ENCODE data around the gene COL9A3. TPM values are rescaled to one million over a fixed set of nuclear protein-coding genes. Genes with fewer than 3 reads are reported as not detected.
A peak's percentile ranks its signal among the peaks of the same experiment; 100 is the strongest.

COL9A3 gene
- total and polyA plus RNA-seq, 2 of the 8 experiments (the other 6 are each of a cell fraction or from before 2014, with no cell fraction given) = 21.7 to 80.1 TPM

GRCh38 chr20:62878244-62879038 is 61.6 kb downstream of the COL9A3 start:
- FAIRE-seq (no peak), DNase-seq (ENCODE audit: low read depth in 1 of 2, low spot score in 2 of 2) (no peak)
- ChIA-PET POLR2A (ENCODE audit: partially characterized antibody) (interaction anchor here (0.9 to 4.1 kb wide), 7 partner anchors 8 to 78 kb away, joined by 4 to 35 read pairs (median 5); partner anchors contain the start of gene DIDO1), CTCF (ENCODE audit: partially characterized antibody) (interaction anchor here (1.0 to 3.2 kb wide), 2 partner anchors 12 to 21 kb away, joined by 3 to 25 read pairs; no protein-coding TSS in a partner anchor)
- H3K27ac ChIP-seq (ENCODE audit: low read depth, low read length) = no peak overlapping the region
- no peak overlapping the region for H2BK12ac ChIP-seq (ENCODE audit: low read depth, low read length)
- no peak overlapping the region for H3K18ac ChIP-seq (ENCODE audit: extremely low read depth, low read length)
- no peak overlapping the region for H4K5ac ChIP-seq (ENCODE audit: insufficient read length, low read depth, low read length)
- H3K4me1 ChIP-seq (replicated peaks in 1 of 4; ENCODE audit: control insufficient read depth in 3 of 4, insufficient read depth in 4 of 4, low read length in 3 of 4) = peaks cover 0 to 3% (median 0%) of the 10 kb centered on the region in 4 experiments; a peak in 3 of 7 replicates
- no peaks in the 10 kb centered on the region for H3K79me2 ChIP-seq (ENCODE audit: control insufficient read depth in 1 of 2, insufficient read depth in 2 of 2, low read length in 2 of 2)
- H3K14ac ChIP-seq (ENCODE audit: insufficient read length) = no peak overlapping the region
- no peak overlapping the region for H4K8ac ChIP-seq (ENCODE audit: extremely low read depth, insufficient read depth, low read length)
- no peak overlapping the region for H4K91ac ChIP-seq (replicated peaks; ENCODE audit: insufficient read length, low read length)
- H3K4me3 ChIP-seq (ENCODE audit: extremely low read depth in 1 of 4, insufficient read depth in 2 of 4, low read depth in 3 of 4, low read length in 4 of 4) = peak overlapping the region in 1 of 4 experiments; percentile 34; a peak in 1 of 8 replicates
- H3K4me2 ChIP-seq (ENCODE audit: insufficient read depth in 1 of 2, low read depth in 2 of 2, low read length in 2 of 2) = peak overlapping the region in 1 of 2 experiments; percentile 44; a peak in 1 of 4 replicates
- no peak overlapping the region for H2BK5ac ChIP-seq (ENCODE audit: low read depth, low read length)
- no peak overlapping the region for H3K56ac ChIP-seq (replicated peaks; ENCODE audit: insufficient read length, low read depth, low read length)
- no peak overlapping the region for H2AFZ ChIP-seq (ENCODE audit: low read length)
- TF ChIP-seq JUND (IDR thresholded peaks at IDR 0.05; ENCODE audit: low read length) (no peak), FOSL1 (IDR thresholded peaks at IDR 0.05; ENCODE audit: insufficient read depth, low read depth, low read length) (no peak), MAFK (IDR thresholded peaks at IDR 0.05; ENCODE audit: low read depth, low read length) (no peak), CBX8 (IDR thresholded peaks at IDR 0.05; ENCODE audit: borderline replicate concordance, low read depth, low read length) (no peak), NANOG (IDR thresholded peaks at IDR 0.05; ENCODE audit: insufficient read depth, low read depth, low read length, poor library complexity, severe bottlenecking) (no peak)
- H3K27me3 ChIP-seq (replicated peaks in 1 of 4; ENCODE audit: control insufficient read depth in 3 of 4, extremely low read depth in 1 of 4, insufficient read depth in 3 of 4, low read length in 3 of 4) = no peaks in the 10 kb centered on the region
- H2BK120ac ChIP-seq (replicated peaks; ENCODE audit: low read depth, low read length) = no peak overlapping the region
- H3K23me2 ChIP-seq (ENCODE audit: low read depth, low read length) = no peaks in the 10 kb centered on the region; the same call in 1 of the 2 replicates
- peaks cover 3% of the 10 kb centered on the region; the same call in 1 of the 2 replicates for H3K79me1 ChIP-seq (ENCODE audit: low read depth, low read length)
- H3K9me3 ChIP-seq (ENCODE audit: insufficient read depth in 2 of 2, low read depth in 1 of 2, low read length in 1 of 2) = no peaks in the 10 kb centered on the region; a peak in 1 of 4 replicates
- H2AK5ac ChIP-seq (ENCODE audit: low read depth, low read length) = no peak overlapping the region
- H2BK15ac ChIP-seq (ENCODE audit: low read length) = no peak overlapping the region
- no peak overlapping the region for H2BK20ac ChIP-seq (ENCODE audit: low read length)
- no peak overlapping the region for H3K9ac ChIP-seq (replicated peaks in 1 of 4; ENCODE audit: extremely low read depth in 1 of 4, low read depth in 3 of 4, low read length in 3 of 4)
- H4K20me1 ChIP-seq (replicated peaks in 1 of 2; ENCODE audit: control insufficient read depth in 1 of 2, insufficient read depth in 2 of 2, low read length in 2 of 2) = peaks cover 2% of the 10 kb centered on the region in 2 experiments
- 79% methylated on average over 20 of the region's 20 CpGs; no CpG with 5 or more reads in 1 of the 2 experiments for WGBS, 2 experiments (ENCODE audit: extremely low coverage in 1 of 2, insufficient coverage in 1 of 2, insufficient read length in 1 of 2, insufficient replicate concordance in 2 of 2, low coverage in 1 of 2, low lambda C conversion rate in 2 of 2, missing lambda C conversion rate in 1 of 2)
- H3K23ac ChIP-seq (ENCODE audit: insufficient read length) = no peak overlapping the region
- no peak overlapping the region for H3K4ac ChIP-seq (replicated peaks; ENCODE audit: insufficient read length, low read depth, low read length)
- H3K36me3 ChIP-seq (ENCODE audit: control insufficient read depth in 2 of 4, insufficient read depth in 4 of 4, low read length in 3 of 4) = 0 out of 8 replicates have a peak, but pooled peaks cover 0 to 3% (median 0%) of the 10 kb centered on the region in 4 experiments

Measured in H1 (cell line).